Testis (tissue), 3 donors: ENCODE results near the gene TSGA10IP. TPM values are rescaled to one million over a fixed set of nuclear protein-coding genes. Genes with fewer than 3 reads are reported as not detected.
A peak's percentile ranks its signal among the peaks of the same experiment; 100 is the strongest.

Experiments used
- DNase-seq: peaks from one replicate; pipeline ENCODE4 v3.0.0-alpha.2; 2019
- H3K27ac ChIP-seq, 2 donors: fragments of 200-600 bp; sonication (generic); one replicate each; pipeline ENCODE4 v1.5.1; 2019
- H3K27me3 ChIP-seq: fragments of 200-600 bp; sonication (generic); one replicate; pipeline ENCODE4 v1.5.1; 2019
- H3K36me3 ChIP-seq: fragments of 200-600 bp; sonication (generic); one replicate; pipeline ENCODE4 v1.5.1; 2017; ENCODE audit warnings: low read depth; ENCODE audit errors: missing control alignments
- H3K4me1 ChIP-seq: fragments of 200-600 bp; sonication (generic); one replicate; pipeline ENCODE4 v1.5.1; 2019
- H3K4me3 ChIP-seq, 2 donors: fragments of 200-600 bp; sonication (generic); one replicate each; pipeline ENCODE4 v1.5.1; 2017 to 2019
- H3K9me3 ChIP-seq: fragments of 200-600 bp; sonication (generic); one replicate; pipeline ENCODE4 v1.5.1; 2017
- CTCF ChIP-seq, 3 experiments: fragments of 450-650 bp in 2 of 3; fragments of 200-600 bp in 1 of 3; sonication (generic) in 1 of 3; IDR thresholded peaks; one replicate each; pipeline ENCODE4 v1.5.1; 2016 to 2019; ENCODE audit warnings: antibody characterized with exemption in 3 of 3, mild to moderate bottlenecking in 2 of 3, moderate library complexity in 1 of 3
- POLR2A ChIP-seq: fragments of 450-650 bp; IDR thresholded peaks from one replicate; pipeline ENCODE4 v1.6.1; 2017; ENCODE audit warnings: antibody characterized with exemption, mild to moderate bottlenecking, moderate library complexity
- WGBS, 2 donors: methylation state at CpG; one replicate each; pipeline ENCODE4 v1.1.5; 2018; 5-methylcytosine and 5-hydroxymethylcytosine counted together
- intact Hi-C: fragments of 100-400 bp; cut with DNase I; formaldehyde crosslinking; loops from one replicate; pipeline ENCODE4 v1.15.1; 2023; ENCODE audit warnings: low total_unique reads
- polyA plus RNA-seq: library from polyadenylated mRNA; stranded (reverse); fragments of 350-450 nt; fragmentation: Illumina TruSeq; extraction: RNeasy Lipid Tissue Mini Kit (QIAGEN cat#74804); gene quantifications from one replicate; pipeline ENCODE4 v1.2.3, GENCODE V29; 2014; ENCODE audit warnings: low read depth, low replicate concordance; ENCODE audit not compliant: insufficient read depth
- total RNA-seq, 2 donors: library from RNA; depleted of rRNA; stranded (reverse); fragments of >200 nt; gene quantifications; one replicate each; pipeline ENCODE4 v1.2.3, GENCODE V29; 2016

The TSGA10IP gene
- total and polyA plus RNA-seq, 3 donors from 2014 or later: 5.4 to 17.8 (median 5.5) TPM

GRCh38 chr11:65912845-65913244 is 32.4 kb upstream of the TSGA10IP start:
- Histone ChIP-seq H3K4me3 (no peak overlapping the region), H3K27me3 (no peaks in the 10 kb centered on the region), H3K4me1 (peaks cover 39% of the 10 kb centered on the region), H3K36me3 (no peaks in the 10 kb centered on the region), H3K9me3 (no peaks in the 10 kb centered on the region), H3K27ac (no peak overlapping the region)
- TF ChIP-seq POLR2A: no peak
- no peak for TF ChIP-seq CTCF (IDR thresholded peaks at IDR 0.05)
- WGBS, 2 donors: 58 to 61% methylated on average over 4 of the region's 4 CpGs
- intact Hi-C loops: no loop called here
- no peak for DNase-seq

GRCh38 chr11:65915101-65915820 is 30.0 kb upstream of the TSGA10IP start:
- H3K27ac ChIP-seq: peak overlapping the region; percentile 6 to 97
- intact Hi-C loops: no loop called here
- H3K4me1 ChIP-seq: peaks cover 44% of the 10 kb centered on the region
- TF ChIP-seq CTCF (IDR thresholded peaks at IDR 0.05) (no peak), POLR2A (no peak)
- WGBS, 2 donors: 50 to 69% methylated on average over 8 to 10 of the region's 10 CpGs
- no peak overlapping the region for H3K4me3 ChIP-seq
- H3K27me3 ChIP-seq: no peaks in the 10 kb centered on the region
- H3K36me3 ChIP-seq: no peaks in the 10 kb centered on the region
- H3K9me3 ChIP-seq: no peaks in the 10 kb centered on the region
- no peak for DNase-seq

- Histone ChIP-seq H3K27me3 (no peaks in the 10 kb centered on the region), H3K4me3 (no peak overlapping the region), H3K9me3 (no peaks in the 10 kb centered on the region), H3K36me3 (no peaks in the 10 kb centered on the region), H3K4me1 (peaks cover 49% of the 10 kb centered on the region), H3K27ac (peak overlapping the region; percentile 6 to 97)
- no peak for TF ChIP-seq CTCF (IDR thresholded peaks at IDR 0.05)
- no peak for TF ChIP-seq POLR2A
- intact Hi-C loops: no loop called here
- peak; percentile 60 for DNase-seq
- WGBS, 2 donors: 30 to 35% methylated on average over 12 to 13 of the region's 13 CpGs
These were observed 29.4 kb upstream of the TSGA10IP start for GRCh38 chr11:65915821-65916251.

GRCh38 chr11:65916391-65916790 is 28.9 kb upstream of the TSGA10IP start:
- intact Hi-C loops: no loop called here
- Histone ChIP-seq H3K27ac (peak overlapping the region; percentile 6 to 97), H3K36me3 (no peaks in the 10 kb centered on the region), H3K4me3 (no peak overlapping the region), H3K27me3 (no peaks in the 10 kb centered on the region), H3K9me3 (no peaks in the 10 kb centered on the region), H3K4me1 (peaks cover 53% of the 10 kb centered on the region)
- WGBS, 2 donors: 69 to 78% methylated on average over 7 of the region's 7 CpGs
- TF ChIP-seq CTCF (IDR thresholded peaks at IDR 0.05) (no peak), POLR2A (no peak)
- no peak for DNase-seq

GRCh38 chr11:65917077-65917433 is 28.2 kb upstream of the TSGA10IP start:
- H3K27ac ChIP-seq: peak overlapping the region in 1 of 2 donors; percentile 97
- intact Hi-C loops: no loop called here
- 84 to 90% methylated on average over 3 of the region's 3 CpGs for WGBS, 2 donors
- no peaks in the 10 kb centered on the region for H3K9me3 ChIP-seq
- peaks cover 46% of the 10 kb centered on the region for H3K4me1 ChIP-seq
- no peak overlapping the region for H3K4me3 ChIP-seq
- no peaks in the 10 kb centered on the region for H3K27me3 ChIP-seq
- no peaks in the 10 kb centered on the region for H3K36me3 ChIP-seq
- DNase-seq: no peak
- TF ChIP-seq CTCF (IDR thresholded peaks at IDR 0.05) (no peak), POLR2A (no peak)
